ENCODE data around the gene MME. TPM values are rescaled to one million over a fixed set of nuclear protein-coding genes. Genes with fewer than 3 reads are reported as not detected.
"Not testable (repeated sequence)": the region's sequence is repeated elsewhere in the genome, so short reads cannot be mapped to it uniquely, and the experiment has no call there.

Gene MME
- total RNA-seq, 2 donors from 2014 or later, result not detected

- no peak for DNase-seq
- Mint-ChIP-seq H3K9me3 (peaks cover 0 to 3% of the 10 kb centered on the region in 2 donors), H3K4me3 (no peak overlapping the region), H3K36me3 (ENCODE audit: insufficient read depth in 2 of 2) (no peaks in the 10 kb centered on the region), H3K27ac (no peak overlapping the region), H3K4me1 (ENCODE audit: low read depth) (no peaks in the 10 kb centered on the region), H3K27me3 (ENCODE audit: low read depth) (no peaks in the 10 kb centered on the region)
- ATAC-seq (replicated peaks in 1 of 2), result no peak
These were observed 49.3 kb downstream of the MME start for GRCh38 chr3:155129396-155129795.

GRCh38 chr3:155130001-155130400 is 49.9 kb downstream of the MME start:
- Mint-ChIP-seq H3K9me3 (peaks cover 2 to 4% of the 10 kb centered on the region in 2 donors), H3K4me1 (ENCODE audit: low read depth) (no peaks in the 10 kb centered on the region), H3K27me3 (ENCODE audit: low read depth) (no peaks in the 10 kb centered on the region), H3K4me3 (no peak overlapping the region), H3K36me3 (ENCODE audit: insufficient read depth in 2 of 2) (no peaks in the 10 kb centered on the region), H3K27ac (no peak overlapping the region)
- DNase-seq, result no peak
- ATAC-seq (replicated peaks in 1 of 2), result no peak

- no peaks in the 10 kb centered on the region for H3K4me1 Mint-ChIP-seq (ENCODE audit: low read depth)
- H3K4me3 Mint-ChIP-seq, result no peak overlapping the region
- H3K27ac Mint-ChIP-seq, result no peak overlapping the region
- no peaks in the 10 kb centered on the region for H3K36me3 Mint-ChIP-seq (ENCODE audit: insufficient read depth in 2 of 2)
- peaks cover 5 to 6% of the 10 kb centered on the region in 2 donors for H3K9me3 Mint-ChIP-seq
- DNase-seq (no peak), ATAC-seq (replicated peaks in 1 of 2) (no peak)
- H3K27me3 Mint-ChIP-seq (ENCODE audit: low read depth), result no peaks in the 10 kb centered on the region
These were observed 51.0 kb downstream of the MME start for GRCh38 chr3:155131104-155131503.

GRCh38 chr3:155134311-155134710 is 54.2 kb downstream of the MME start:
- not testable (repeated sequence) for H3K4me1 Mint-ChIP-seq (ENCODE audit: low read depth); H3K27ac Mint-ChIP-seq; H3K4me3 Mint-ChIP-seq; H3K9me3 Mint-ChIP-seq; H3K27me3 Mint-ChIP-seq (ENCODE audit: low read depth); DNase-seq; ATAC-seq (replicated peaks in 1 of 2); H3K36me3 Mint-ChIP-seq (ENCODE audit: insufficient read depth in 2 of 2)

GRCh38 chr3:155135003-155135402 is 54.9 kb downstream of the MME start:
- ATAC-seq (replicated peaks in 1 of 2), result no peak
- no peaks in the 10 kb centered on the region for H3K4me1 Mint-ChIP-seq (ENCODE audit: low read depth)
- no peaks in the 10 kb centered on the region for H3K36me3 Mint-ChIP-seq (ENCODE audit: insufficient read depth in 2 of 2)
- H3K9me3 Mint-ChIP-seq, result peaks cover 5 to 6% of the 10 kb centered on the region in 2 donors
- H3K27ac Mint-ChIP-seq, result no peak overlapping the region
- no peak overlapping the region for H3K4me3 Mint-ChIP-seq
- no peak for DNase-seq
- H3K27me3 Mint-ChIP-seq (ENCODE audit: low read depth), result no peaks in the 10 kb centered on the region

- Mint-ChIP-seq H3K4me3 (no peak overlapping the region), H3K27me3 (ENCODE audit: low read depth) (no peaks in the 10 kb centered on the region), H3K36me3 (ENCODE audit: insufficient read depth in 2 of 2) (no peaks in the 10 kb centered on the region), H3K9me3 (peaks cover 5 to 6% of the 10 kb centered on the region in 2 donors), H3K27ac (no peak overlapping the region), H3K4me1 (ENCODE audit: low read depth) (no peaks in the 10 kb centered on the region)
- DNase-seq (no peak), ATAC-seq (replicated peaks in 1 of 2) (no peak)
These were observed 58.6 kb downstream of the MME start for GRCh38 chr3:155138677-155139076.

- no peaks in the 10 kb centered on the region for H3K36me3 Mint-ChIP-seq (ENCODE audit: insufficient read depth in 2 of 2)
- DNase-seq (no peak), ATAC-seq (replicated peaks in 1 of 2) (no peak)
- H3K27ac Mint-ChIP-seq, result no peak overlapping the region
- no peaks in the 10 kb centered on the region for H3K4me1 Mint-ChIP-seq (ENCODE audit: low read depth)
- H3K27me3 Mint-ChIP-seq (ENCODE audit: low read depth), result no peaks in the 10 kb centered on the region
- H3K4me3 Mint-ChIP-seq, result no peak overlapping the region
- no peaks in the 10 kb centered on the region for H3K9me3 Mint-ChIP-seq
These were observed 67.5 kb downstream of the MME start for GRCh38 chr3:155147588-155147987.

GRCh38 chr3:155149494-155149893 is 69.4 kb downstream of the MME start:
- Mint-ChIP-seq H3K9me3 (no peaks in the 10 kb centered on the region), H3K27me3 (ENCODE audit: low read depth) (no peaks in the 10 kb centered on the region), H3K27ac (no peak overlapping the region), H3K36me3 (ENCODE audit: insufficient read depth in 2 of 2) (no peaks in the 10 kb centered on the region), H3K4me3 (no peak overlapping the region), H3K4me1 (ENCODE audit: low read depth) (no peaks in the 10 kb centered on the region)
- DNase-seq (no peak), ATAC-seq (replicated peaks in 1 of 2) (no peak)

- ATAC-seq (replicated peaks in 1 of 2) (no peak), DNase-seq (no peak)
- Mint-ChIP-seq H3K36me3 (ENCODE audit: insufficient read depth in 2 of 2) (no peaks in the 10 kb centered on the region), H3K27me3 (ENCODE audit: low read depth) (no peaks in the 10 kb centered on the region), H3K4me3 (no peak overlapping the region), H3K9me3 (no peaks in the 10 kb centered on the region), H3K4me1 (ENCODE audit: low read depth) (no peaks in the 10 kb centered on the region), H3K27ac (no peak overlapping the region)
These were observed 73.4 kb downstream of the MME start for GRCh38 chr3:155153242-155154186.

GRCh38 chr3:155154255-155154654 is 74.1 kb downstream of the MME start:
- no peak for DNase-seq
- H3K27ac Mint-ChIP-seq, result no peak overlapping the region
- H3K9me3 Mint-ChIP-seq, result no peaks in the 10 kb centered on the region
- no peaks in the 10 kb centered on the region for H3K4me1 Mint-ChIP-seq (ENCODE audit: low read depth)
- no peak for ATAC-seq (replicated peaks in 1 of 2)
- no peaks in the 10 kb centered on the region for H3K27me3 Mint-ChIP-seq (ENCODE audit: low read depth)
- no peaks in the 10 kb centered on the region for H3K36me3 Mint-ChIP-seq (ENCODE audit: insufficient read depth in 2 of 2)
- H3K4me3 Mint-ChIP-seq, result no peak overlapping the region

GRCh38 chr3:155158346-155159037 is 78.4 kb downstream of the MME start:
- Mint-ChIP-seq H3K27ac (no peak overlapping the region), H3K4me3 (no peak overlapping the region), H3K27me3 (ENCODE audit: low read depth) (no peaks in the 10 kb centered on the region), H3K4me1 (ENCODE audit: low read depth) (no peaks in the 10 kb centered on the region), H3K36me3 (ENCODE audit: insufficient read depth in 2 of 2) (no peaks in the 10 kb centered on the region), H3K9me3 (no peaks in the 10 kb centered on the region)
- no peak for DNase-seq
- no peak for ATAC-seq (replicated peaks in 1 of 2)

- no peaks in the 10 kb centered on the region for H3K36me3 Mint-ChIP-seq (ENCODE audit: insufficient read depth in 2 of 2)
- ATAC-seq (replicated peaks in 1 of 2), result no peak
- no peaks in the 10 kb centered on the region for H3K4me1 Mint-ChIP-seq (ENCODE audit: low read depth)
- no peak overlapping the region for H3K4me3 Mint-ChIP-seq
- no peaks in the 10 kb centered on the region for H3K9me3 Mint-ChIP-seq
- DNase-seq, result no peak
- no peak overlapping the region for H3K27ac Mint-ChIP-seq
- no peaks in the 10 kb centered on the region for H3K27me3 Mint-ChIP-seq (ENCODE audit: low read depth)
These were observed 79.2 kb downstream of the MME start for GRCh38 chr3:155159301-155159700.

- H3K9me3 Mint-ChIP-seq, result no peaks in the 10 kb centered on the region
- no peaks in the 10 kb centered on the region for H3K27me3 Mint-ChIP-seq (ENCODE audit: low read depth)
- H3K36me3 Mint-ChIP-seq (ENCODE audit: insufficient read depth in 2 of 2), result no peaks in the 10 kb centered on the region
- H3K4me3 Mint-ChIP-seq, result no peak overlapping the region
- DNase-seq (no peak), ATAC-seq (replicated peaks in 1 of 2) (no peak)
- H3K4me1 Mint-ChIP-seq (ENCODE audit: low read depth), result no peaks in the 10 kb centered on the region
- no peak overlapping the region for H3K27ac Mint-ChIP-seq
These were observed 81.6 kb downstream of the MME start for GRCh38 chr3:155161640-155162292.
